Measurements from ENCODE around the gene FYN. TPM values are rescaled to one million over a fixed set of nuclear protein-coding genes. Genes with fewer than 3 reads are reported as not detected.

FYN gene
- total RNA-seq, 2 donors from 2014 or later: 55.5 to 72.5 TPM

DNA sequence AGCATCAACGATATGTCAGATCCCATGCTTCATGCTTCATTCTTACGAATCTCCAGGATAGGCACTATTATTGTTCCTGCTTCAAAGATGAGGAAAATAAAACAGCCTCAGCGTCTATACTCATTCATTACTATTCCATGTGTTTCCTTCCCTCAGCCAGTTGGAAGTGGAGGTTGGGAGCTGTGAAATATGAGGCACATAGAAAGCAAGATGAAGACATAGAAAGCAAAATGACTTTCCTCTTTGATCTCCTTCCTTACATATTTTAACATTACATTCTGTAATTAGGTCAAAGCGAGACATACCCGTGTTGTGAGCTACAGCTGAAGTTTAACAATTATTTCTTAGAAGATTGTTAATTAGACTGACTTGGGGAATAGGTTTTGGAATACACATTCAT lies 125.4 kb downstream of the FYN start:
- no peak overlapping the region for H3K4me3 ChIP-seq
- H3K9me3 ChIP-seq: no peaks in the 10 kb centered on the region
- no peak overlapping the region for H3K27ac ChIP-seq
- DNase-seq (ENCODE audit: low spot score): no peak
- TF ChIP-seq, protein P1, sequence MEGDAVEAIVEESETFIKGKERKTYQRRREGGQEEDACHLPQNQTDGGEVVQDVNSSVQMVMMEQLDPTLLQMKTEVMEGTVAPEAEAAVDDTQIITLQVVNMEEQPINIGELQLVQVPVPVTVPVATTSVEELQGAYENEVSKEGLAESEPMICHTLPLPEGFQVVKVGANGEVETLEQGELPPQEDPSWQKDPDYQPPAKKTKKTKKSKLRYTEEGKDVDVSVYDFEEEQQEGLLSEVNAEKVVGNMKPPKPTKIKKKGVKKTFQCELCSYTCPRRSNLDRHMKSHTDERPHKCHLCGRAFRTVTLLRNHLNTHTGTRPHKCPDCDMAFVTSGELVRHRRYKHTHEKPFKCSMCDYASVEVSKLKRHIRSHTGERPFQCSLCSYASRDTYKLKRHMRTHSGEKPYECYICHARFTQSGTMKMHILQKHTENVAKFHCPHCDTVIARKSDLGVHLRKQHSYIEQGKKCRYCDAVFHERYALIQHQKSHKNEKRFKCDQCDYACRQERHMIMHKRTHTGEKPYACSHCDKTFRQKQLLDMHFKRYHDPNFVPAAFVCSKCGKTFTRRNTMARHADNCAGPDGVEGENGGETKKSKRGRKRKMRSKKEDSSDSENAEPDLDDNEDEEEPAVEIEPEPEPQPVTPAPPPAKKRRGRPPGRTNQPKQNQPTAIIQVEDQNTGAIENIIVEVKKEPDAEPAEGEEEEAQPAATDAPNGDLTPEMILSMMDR (IDR thresholded peaks at IDR 0.05): no peak
- no peaks in the 10 kb centered on the region for H3K36me3 ChIP-seq
- ATAC-seq (ENCODE audit: insufficient number of reproducible peaks, low FRiP score, low read depth): no peak
- H3K27me3 ChIP-seq (replicated peaks; ENCODE audit: insufficient read depth): no peaks in the 10 kb centered on the region
- H3K4me1 ChIP-seq (ENCODE audit: control insufficient read depth in 1 of 2, low read depth in 2 of 2): peaks cover 0 to 7% of the 10 kb centered on the region in 2 donors

- no peaks in the 10 kb centered on the region for H3K9me3 ChIP-seq
- no peak for DNase-seq (ENCODE audit: low spot score)
- no peak for ATAC-seq (ENCODE audit: insufficient number of reproducible peaks, low FRiP score, low read depth)
- H3K27ac ChIP-seq: no peak overlapping the region
- H3K36me3 ChIP-seq: no peaks in the 10 kb centered on the region
- H3K4me3 ChIP-seq: no peak overlapping the region
- no peaks in the 10 kb centered on the region for H3K27me3 ChIP-seq (replicated peaks; ENCODE audit: insufficient read depth)
- TF ChIP-seq, protein P1 (IDR thresholded peaks at IDR 0.05): no peak
- H3K4me1 ChIP-seq (ENCODE audit: control insufficient read depth in 1 of 2, low read depth in 2 of 2): peaks cover 0 to 7% of the 10 kb centered on the region in 2 donors
Observed at GRCh38 chr6:111747396-111747795, 125.9 kb downstream of the FYN start.

DNA sequence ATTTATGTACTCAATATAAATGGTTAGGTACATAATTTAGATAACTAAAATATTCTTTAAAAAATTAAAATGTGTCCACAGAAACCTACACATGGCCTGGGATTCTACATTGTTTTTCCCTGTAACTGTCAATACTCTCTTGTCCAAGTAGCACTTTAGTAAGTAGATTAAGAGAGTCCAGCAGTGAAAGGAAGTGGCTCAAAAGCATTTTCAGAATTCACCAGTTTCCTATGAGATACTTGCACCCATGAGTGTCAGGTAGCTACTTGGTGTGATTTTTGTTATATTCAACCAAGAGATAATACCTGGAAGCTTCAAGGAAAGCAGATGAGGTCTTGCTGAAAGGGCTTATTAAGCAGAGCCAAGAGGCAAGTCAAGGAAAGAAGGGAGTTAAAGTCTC lies 126.3 kb downstream of the FYN start:
- DNase-seq (ENCODE audit: low spot score) (no peak), ATAC-seq (ENCODE audit: insufficient number of reproducible peaks, low FRiP score, low read depth) (no peak)
- no peaks in the 10 kb centered on the region for H3K27me3 ChIP-seq (replicated peaks; ENCODE audit: insufficient read depth)
- peaks cover 0 to 7% of the 10 kb centered on the region in 2 donors for H3K4me1 ChIP-seq (ENCODE audit: control insufficient read depth in 1 of 2, low read depth in 2 of 2)
- H3K36me3 ChIP-seq: no peaks in the 10 kb centered on the region
- no peaks in the 10 kb centered on the region for H3K9me3 ChIP-seq
- H3K27ac ChIP-seq: no peak overlapping the region
- no peak overlapping the region for H3K4me3 ChIP-seq
- TF ChIP-seq, protein P1 (IDR thresholded peaks at IDR 0.05): no peak

GRCh38 chr6:111745636-111746035 lies 127.6 kb downstream of the FYN start:
- no peaks in the 10 kb centered on the region for H3K27me3 ChIP-seq (replicated peaks; ENCODE audit: insufficient read depth)
- DNase-seq (ENCODE audit: low spot score) (no peak), ATAC-seq (ENCODE audit: insufficient number of reproducible peaks, low FRiP score, low read depth) (no peak)
- no peaks in the 10 kb centered on the region for H3K9me3 ChIP-seq
- TF ChIP-seq, protein P1 (IDR thresholded peaks at IDR 0.05): no peak
- H3K4me1 ChIP-seq (ENCODE audit: control insufficient read depth in 1 of 2, low read depth in 2 of 2): peaks cover 0 to 7% of the 10 kb centered on the region in 2 donors
- H3K4me3 ChIP-seq: no peak overlapping the region
- no peak overlapping the region for H3K27ac ChIP-seq
- H3K36me3 ChIP-seq: no peaks in the 10 kb centered on the region

GRCh38 chr6:111745186-111745585 lies 128.1 kb downstream of the FYN start:
- ATAC-seq (ENCODE audit: insufficient number of reproducible peaks, low FRiP score, low read depth) (no peak), DNase-seq (ENCODE audit: low spot score) (no peak)
- no peaks in the 10 kb centered on the region for H3K9me3 ChIP-seq
- TF ChIP-seq, protein P1 (IDR thresholded peaks at IDR 0.05): no peak
- no peak overlapping the region for H3K4me3 ChIP-seq
- peaks cover 0 to 7% of the 10 kb centered on the region in 2 donors for H3K4me1 ChIP-seq (ENCODE audit: control insufficient read depth in 1 of 2, low read depth in 2 of 2)
- H3K27ac ChIP-seq: no peak overlapping the region
- no peaks in the 10 kb centered on the region for H3K27me3 ChIP-seq (replicated peaks; ENCODE audit: insufficient read depth)
- no peaks in the 10 kb centered on the region for H3K36me3 ChIP-seq

Data from thoracic aorta (tissue), 2 donors.